ENCODE measurements around the gene PRR23C.

Gene PRR23C

DNA sequence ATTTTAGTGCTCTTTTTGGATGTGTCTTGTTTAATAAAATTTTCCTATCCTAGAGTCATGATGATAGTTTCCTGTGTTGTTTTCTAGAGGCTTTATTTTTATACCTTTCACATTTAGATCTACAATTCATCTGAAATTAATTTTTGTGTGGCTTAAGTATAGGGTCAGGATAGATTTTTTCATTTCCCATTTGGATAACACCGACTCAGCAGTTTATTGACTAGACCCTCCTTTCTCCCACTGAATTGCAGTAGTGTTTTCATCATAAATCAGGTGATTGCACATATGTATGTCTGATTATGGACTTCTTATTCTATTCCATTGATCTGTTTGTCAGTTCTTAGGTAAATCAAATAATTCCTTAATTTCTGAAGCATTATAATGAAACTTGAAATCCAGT lies 49.0 kb downstream of the PRR23C start:
- DNase-seq (ENCODE audit: low read depth, low spot score), result no peak

Measured in ELF-1 (cell line).